ENCODE results near the gene ADA.

- TF ChIP-seq, protein P1, sequence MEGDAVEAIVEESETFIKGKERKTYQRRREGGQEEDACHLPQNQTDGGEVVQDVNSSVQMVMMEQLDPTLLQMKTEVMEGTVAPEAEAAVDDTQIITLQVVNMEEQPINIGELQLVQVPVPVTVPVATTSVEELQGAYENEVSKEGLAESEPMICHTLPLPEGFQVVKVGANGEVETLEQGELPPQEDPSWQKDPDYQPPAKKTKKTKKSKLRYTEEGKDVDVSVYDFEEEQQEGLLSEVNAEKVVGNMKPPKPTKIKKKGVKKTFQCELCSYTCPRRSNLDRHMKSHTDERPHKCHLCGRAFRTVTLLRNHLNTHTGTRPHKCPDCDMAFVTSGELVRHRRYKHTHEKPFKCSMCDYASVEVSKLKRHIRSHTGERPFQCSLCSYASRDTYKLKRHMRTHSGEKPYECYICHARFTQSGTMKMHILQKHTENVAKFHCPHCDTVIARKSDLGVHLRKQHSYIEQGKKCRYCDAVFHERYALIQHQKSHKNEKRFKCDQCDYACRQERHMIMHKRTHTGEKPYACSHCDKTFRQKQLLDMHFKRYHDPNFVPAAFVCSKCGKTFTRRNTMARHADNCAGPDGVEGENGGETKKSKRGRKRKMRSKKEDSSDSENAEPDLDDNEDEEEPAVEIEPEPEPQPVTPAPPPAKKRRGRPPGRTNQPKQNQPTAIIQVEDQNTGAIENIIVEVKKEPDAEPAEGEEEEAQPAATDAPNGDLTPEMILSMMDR (conservative IDR thresholded peaks at IDR 0.05; ENCODE audit: low read length): no peak
- TF ChIP-seq EZH2phosphoT487 (IDR thresholded peaks at IDR 0.05; ENCODE audit: borderline replicate concordance, low read depth, low read length): no peak
Measured at GRCh38 chr20:44622501-44623270, 28.8 kb downstream of the ADA start.

Data from OCI-LY7 (cell line).